KMS-11 (cell line): ENCODE measurements around the gene LAX1.
A peak's percentile ranks its signal among the peaks of the same experiment; 100 is the strongest.
"Not testable (repeated sequence)": the region's sequence is repeated elsewhere in the genome, so short reads cannot be mapped to it uniquely, and the experiment has no call there.

ENCODE experiments used
- H2AFZ ChIP-seq: fragments of 200-600 bp; sonication (generic); 2 replicates; pipeline ENCODE4 v1.6.1; 2016; ENCODE audit warnings: antibody characterized with exemption, mixed run types, low read depth
- H3K27ac ChIP-seq: fragments of 200-600 bp; sonication (generic); 2 replicates; pipeline ENCODE4 v1.6.1; 2016; ENCODE audit warnings: mild to moderate bottlenecking, mixed run types
- H3K27me3 ChIP-seq: fragments of 200-600 bp; sonication (generic); 2 replicates; pipeline ENCODE4 v1.6.1; 2017; ENCODE audit warnings: mild to moderate bottlenecking, low read depth, mixed run types, moderate library complexity; ENCODE audit not compliant: insufficient read depth
- H3K36me3 ChIP-seq: fragments of 200-600 bp; sonication (generic); 2 replicates; pipeline ENCODE4 v1.6.1; 2017; ENCODE audit warnings: mild to moderate bottlenecking, mixed run types; ENCODE audit not compliant: insufficient read depth
- H3K4me1 ChIP-seq: fragments of 200-600 bp; sonication (generic); 2 replicates; pipeline ENCODE4 v1.6.1; 2016; ENCODE audit warnings: mild to moderate bottlenecking, low read depth, mixed run types; ENCODE audit not compliant: poor library complexity, severe bottlenecking
- H3K4me2 ChIP-seq: fragments of 200-600 bp; sonication (generic); 2 replicates; pipeline ENCODE4 v1.7.0; 2016; ENCODE audit warnings: mild to moderate bottlenecking, mixed run types
- H3K4me3 ChIP-seq: fragments of 200-600 bp; sonication (generic); IDR thresholded peaks from 2 replicates; pipeline ENCODE4 v1.6.1; 2017; ENCODE audit warnings: low read depth, low read length, mixed read lengths; ENCODE audit not compliant: insufficient read depth
- H3K79me2 ChIP-seq: fragments of 200-600 bp; sonication (generic); 2 replicates; pipeline ENCODE4 v1.6.1; 2016; ENCODE audit warnings: low read depth, mixed run types; ENCODE audit not compliant: insufficient read depth
- H3K9ac ChIP-seq: fragments of 200-600 bp; sonication (generic); 2 replicates; pipeline ENCODE4 v1.6.1; 2016; ENCODE audit warnings: mild to moderate bottlenecking, mixed run types
- H4K20me1 ChIP-seq: fragments of 200-600 bp; sonication (generic); 2 replicates; pipeline ENCODE4 v1.6.1; 2016; ENCODE audit warnings: mild to moderate bottlenecking, mixed run types; ENCODE audit not compliant: insufficient read depth
- TF ChIP-seq, protein P1 (sequence below): fragments of 200-600 bp; sonication (generic); conservative IDR thresholded peaks from 2 replicates; pipeline ENCODE4 v1.6.1; 2017; ENCODE audit warnings: low read depth, mild to moderate bottlenecking, antibody characterized with exemption, low read length, moderate library complexity, mixed read lengths

Gene LAX1

DNA sequence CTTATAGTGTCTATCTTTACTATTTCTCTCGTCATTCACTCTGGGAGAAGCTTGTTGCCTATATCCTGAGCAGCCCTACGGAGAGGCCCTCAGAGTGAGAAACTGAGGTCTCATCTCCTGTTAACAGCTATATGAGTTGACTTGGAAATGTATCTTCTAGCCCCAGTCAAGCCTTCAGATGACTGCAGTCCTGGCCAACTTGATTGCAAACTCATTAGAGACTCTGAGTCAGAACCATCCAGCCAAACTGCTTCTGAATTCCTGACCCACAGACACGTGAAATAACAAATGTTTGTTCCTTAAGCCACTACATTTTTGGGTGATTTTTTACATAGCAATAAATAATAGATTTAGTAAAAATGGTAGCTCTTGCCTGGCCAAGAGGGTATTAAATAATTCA lies 26.5 kb downstream of the LAX1 start:
- Histone ChIP-seq H2AFZ (no peak overlapping the region), H4K20me1 (no peaks in the 10 kb centered on the region), H3K79me2 (peaks cover 6% of the 10 kb centered on the region), H3K36me3 (no peaks in the 10 kb centered on the region), H3K27me3 (no peaks in the 10 kb centered on the region), H3K27ac (no peak overlapping the region), H3K9ac (no peak overlapping the region), H3K4me3 (no peak overlapping the region), H3K4me1 (no peaks in the 10 kb centered on the region), H3K4me2 (no peak overlapping the region)
- TF ChIP-seq, protein P1, sequence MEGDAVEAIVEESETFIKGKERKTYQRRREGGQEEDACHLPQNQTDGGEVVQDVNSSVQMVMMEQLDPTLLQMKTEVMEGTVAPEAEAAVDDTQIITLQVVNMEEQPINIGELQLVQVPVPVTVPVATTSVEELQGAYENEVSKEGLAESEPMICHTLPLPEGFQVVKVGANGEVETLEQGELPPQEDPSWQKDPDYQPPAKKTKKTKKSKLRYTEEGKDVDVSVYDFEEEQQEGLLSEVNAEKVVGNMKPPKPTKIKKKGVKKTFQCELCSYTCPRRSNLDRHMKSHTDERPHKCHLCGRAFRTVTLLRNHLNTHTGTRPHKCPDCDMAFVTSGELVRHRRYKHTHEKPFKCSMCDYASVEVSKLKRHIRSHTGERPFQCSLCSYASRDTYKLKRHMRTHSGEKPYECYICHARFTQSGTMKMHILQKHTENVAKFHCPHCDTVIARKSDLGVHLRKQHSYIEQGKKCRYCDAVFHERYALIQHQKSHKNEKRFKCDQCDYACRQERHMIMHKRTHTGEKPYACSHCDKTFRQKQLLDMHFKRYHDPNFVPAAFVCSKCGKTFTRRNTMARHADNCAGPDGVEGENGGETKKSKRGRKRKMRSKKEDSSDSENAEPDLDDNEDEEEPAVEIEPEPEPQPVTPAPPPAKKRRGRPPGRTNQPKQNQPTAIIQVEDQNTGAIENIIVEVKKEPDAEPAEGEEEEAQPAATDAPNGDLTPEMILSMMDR: no peak

- H3K36me3 ChIP-seq: peaks cover 3% of the 10 kb centered on the region; the same call in 1 of the 2 replicates
- H2AFZ ChIP-seq: no peak overlapping the region
- no peak overlapping the region for H3K27ac ChIP-seq
- no peaks in the 10 kb centered on the region for H4K20me1 ChIP-seq
- peaks cover 16% of the 10 kb centered on the region for H3K79me2 ChIP-seq
- H3K9ac ChIP-seq: no peak overlapping the region
- H3K27me3 ChIP-seq: no peaks in the 10 kb centered on the region
- H3K4me2 ChIP-seq: no peak overlapping the region
- TF ChIP-seq, protein P1: no peak
- peaks cover 9% of the 10 kb centered on the region for H3K4me1 ChIP-seq
- H3K4me3 ChIP-seq: no peak overlapping the region
Measured at GRCh38 chr1:203792486-203792885, 27.5 kb downstream of the LAX1 start.

DNA sequence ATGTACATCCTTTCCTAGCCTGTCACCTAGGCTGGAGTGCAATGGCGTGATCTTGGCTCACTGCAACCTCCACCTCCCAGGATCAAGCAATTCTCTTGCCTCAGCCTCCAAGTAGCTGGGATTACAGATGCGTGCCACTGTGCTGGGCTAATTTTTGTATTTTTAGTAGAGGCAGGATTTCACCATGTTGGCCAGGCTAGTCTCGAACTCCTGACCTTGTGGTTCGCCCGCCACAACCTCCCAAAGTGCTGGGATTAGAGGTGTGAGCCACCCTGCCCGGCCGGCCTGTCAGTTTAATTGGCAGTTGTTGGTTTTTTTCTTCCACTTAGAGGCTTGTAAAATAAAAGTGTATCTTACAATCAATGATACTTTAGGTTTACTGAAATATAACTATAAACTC lies 28.6 kb downstream of the LAX1 start:
- H3K4me3 ChIP-seq: not testable (repeated sequence)

DNA sequence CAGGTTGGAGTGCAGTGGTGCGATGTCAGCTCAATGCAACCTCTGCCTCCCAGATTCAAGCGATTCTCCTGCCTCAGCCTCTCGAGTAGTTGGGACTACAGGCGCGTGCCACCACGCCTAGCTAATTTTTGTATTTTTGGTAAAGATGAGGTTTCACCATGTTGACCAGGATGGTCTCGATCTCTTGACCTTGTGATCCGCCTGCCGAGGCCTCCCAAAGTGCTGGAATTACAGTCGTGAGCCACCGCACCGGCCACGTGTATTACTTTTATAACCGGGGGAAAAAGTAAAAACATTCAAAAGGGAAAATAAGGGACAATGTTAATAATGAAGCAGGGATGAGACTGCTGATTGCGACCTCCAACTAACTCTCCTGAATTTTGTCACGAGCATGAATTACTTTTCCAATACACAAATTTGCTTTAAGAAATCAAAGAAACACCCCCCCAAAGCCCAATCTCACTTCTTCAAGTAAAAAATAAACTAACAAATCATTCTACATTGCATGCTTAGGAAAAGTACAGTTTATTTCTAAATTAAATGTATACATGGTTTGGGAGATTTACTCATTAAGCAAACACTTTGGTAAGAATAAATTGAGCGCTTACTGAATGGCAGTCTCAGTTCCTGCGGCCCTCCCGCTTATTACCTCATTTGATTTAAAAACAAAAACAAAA lies 29.9 kb downstream of the LAX1 start:
- Histone ChIP-seq H3K27ac (peak overlapping the region; percentile 80), H3K36me3 (peaks cover 11% of the 10 kb centered on the region; the same call in 1 of the 2 replicates), H3K4me2 (peak overlapping the region; percentile 80), H3K4me1 (peaks cover 27% of the 10 kb centered on the region), H2AFZ (peak overlapping the region; percentile 84), H3K4me3 (no peak overlapping the region), H4K20me1 (peaks cover 7% of the 10 kb centered on the region; the same call in 1 of the 2 replicates), H3K79me2 (peaks cover 40% of the 10 kb centered on the region), H3K27me3 (no peaks in the 10 kb centered on the region), H3K9ac (peak overlapping the region; percentile 84; the same call in 1 of the 2 replicates)
- TF ChIP-seq, protein P1: no peak

More for the DNA sequence above, 28.6 kb downstream of the LAX1 start:
- H3K4me2 ChIP-seq, H3K36me3 ChIP-seq, H3K27me3 ChIP-seq, H2AFZ ChIP-seq, H3K9ac ChIP-seq, H3K27ac ChIP-seq, H4K20me1 ChIP-seq: not testable (repeated sequence)
- Histone ChIP-seq H3K79me2 (peaks cover 27% of the 10 kb centered on the region), H3K4me1 (peaks cover 20% of the 10 kb centered on the region)
